ENCODE measurements around the gene RGS7.

GRCh38 chr1:240936911-240937668, 419.9 kb downstream of the RGS7 start:
- no peak for TF ChIP-seq CTCF (IDR thresholded peaks at IDR 0.05; ENCODE audit: low read depth, low read length)
- TF ChIP-seq EZH2phosphoT487 (IDR thresholded peaks at IDR 0.05; ENCODE audit: low read depth) = no peak

Data from OCI-LY3 (cell line).